Measurements from ENCODE around the gene NCOR2.

DNA sequence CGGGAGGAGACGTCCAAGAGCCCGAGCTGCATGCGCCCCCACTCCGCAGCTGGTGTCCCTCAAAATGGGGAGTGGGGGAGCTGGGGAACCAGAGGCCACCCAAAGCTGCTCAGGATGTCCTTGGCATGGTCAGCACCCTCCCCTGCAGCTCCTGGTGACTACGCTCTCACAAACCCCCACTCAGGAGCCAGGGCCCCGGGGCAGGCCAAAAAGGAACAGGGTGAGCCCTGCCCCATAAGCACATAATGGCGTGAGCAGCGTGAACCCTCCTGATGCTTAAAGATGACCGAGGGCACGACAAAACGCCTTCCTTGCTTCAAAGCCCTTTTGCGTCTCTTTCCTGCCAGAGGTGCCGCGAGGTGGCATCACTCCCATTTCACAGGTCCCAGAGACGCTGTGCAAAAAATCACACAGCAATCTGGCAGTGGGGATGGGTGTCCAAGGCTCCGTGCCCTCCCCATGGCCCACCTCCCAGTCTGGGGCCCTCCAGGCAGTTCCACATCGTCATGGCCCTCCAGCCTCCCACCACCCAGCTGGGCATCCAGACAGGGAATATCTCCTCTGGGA lies 13.5 kb downstream of the NCOR2 start:
- TF ChIP-seq, protein P1, sequence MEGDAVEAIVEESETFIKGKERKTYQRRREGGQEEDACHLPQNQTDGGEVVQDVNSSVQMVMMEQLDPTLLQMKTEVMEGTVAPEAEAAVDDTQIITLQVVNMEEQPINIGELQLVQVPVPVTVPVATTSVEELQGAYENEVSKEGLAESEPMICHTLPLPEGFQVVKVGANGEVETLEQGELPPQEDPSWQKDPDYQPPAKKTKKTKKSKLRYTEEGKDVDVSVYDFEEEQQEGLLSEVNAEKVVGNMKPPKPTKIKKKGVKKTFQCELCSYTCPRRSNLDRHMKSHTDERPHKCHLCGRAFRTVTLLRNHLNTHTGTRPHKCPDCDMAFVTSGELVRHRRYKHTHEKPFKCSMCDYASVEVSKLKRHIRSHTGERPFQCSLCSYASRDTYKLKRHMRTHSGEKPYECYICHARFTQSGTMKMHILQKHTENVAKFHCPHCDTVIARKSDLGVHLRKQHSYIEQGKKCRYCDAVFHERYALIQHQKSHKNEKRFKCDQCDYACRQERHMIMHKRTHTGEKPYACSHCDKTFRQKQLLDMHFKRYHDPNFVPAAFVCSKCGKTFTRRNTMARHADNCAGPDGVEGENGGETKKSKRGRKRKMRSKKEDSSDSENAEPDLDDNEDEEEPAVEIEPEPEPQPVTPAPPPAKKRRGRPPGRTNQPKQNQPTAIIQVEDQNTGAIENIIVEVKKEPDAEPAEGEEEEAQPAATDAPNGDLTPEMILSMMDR (IDR thresholded peaks at IDR 0.05) = no peak
- TF ChIP-seq EP300 (IDR thresholded peaks at IDR 0.05) = no peak

All from tibial nerve (tissue), 4 donors.